NT2/D1 (cell line): ENCODE data around the gene ASPHD2.

ENCODE experiments used
- DNase-seq: peaks from one replicate; pipeline ENCODE4 v3.0.0-alpha.2; 2011; ENCODE audit warnings: low read depth, low spot score
- H3K27me3 ChIP-seq: 2 replicates; pipeline ENCODE4 v1.6.0; 2011; ENCODE audit warnings: mild to moderate bottlenecking; ENCODE audit not compliant: insufficient read length, insufficient read depth
- H3K36me3 ChIP-seq: 2 replicates; pipeline ENCODE4 v1.6.1; 2011; ENCODE audit warnings: mild to moderate bottlenecking, low read length, mixed read lengths; ENCODE audit not compliant: insufficient read depth, insufficient read length
- H3K4me1 ChIP-seq: 2 replicates; pipeline ENCODE4 v1.5.1; 2011; ENCODE audit not compliant: insufficient read depth, insufficient read length
- H3K4me3 ChIP-seq: 2 replicates; pipeline ENCODE4 v1.5.1; 2011; ENCODE audit warnings: low read depth; ENCODE audit not compliant: insufficient read length
- H3K9ac ChIP-seq: 2 replicates; pipeline ENCODE4 v1.6.0; 2011; ENCODE audit warnings: low read depth; ENCODE audit not compliant: insufficient read length
- H3K9me3 ChIP-seq: 2 replicates; pipeline ENCODE4 v1.5.1; 2011; ENCODE audit warnings: mild to moderate bottlenecking, low read length; ENCODE audit not compliant: insufficient read depth
- SUZ12 ChIP-seq: IDR thresholded peaks from 2 replicates; pipeline ENCODE4 v1.6.1; 2011; ENCODE audit not compliant: insufficient read length, insufficient read depth; ENCODE audit errors: extremely low read depth
- YY1 ChIP-seq: IDR thresholded peaks from 2 replicates; pipeline ENCODE4 v1.6.1; 2011; ENCODE audit not compliant: insufficient read length, insufficient read depth
- ZNF274 ChIP-seq: IDR thresholded peaks from 2 replicates; pipeline ENCODE4 v1.6.1; 2011; ENCODE audit warnings: mild to moderate bottlenecking, low read depth, low read length

The ASPHD2 gene

GRCh38 chr22:26485013-26485412 is 56.0 kb downstream of the ASPHD2 start:
- Histone ChIP-seq H3K9me3 (no peaks in the 10 kb centered on the region), H3K9ac (peak overlapping the region; percentile 21), H3K27me3 (no peaks in the 10 kb centered on the region), H3K36me3 (peaks cover 64% of the 10 kb centered on the region), H3K4me1 (no peaks in the 10 kb centered on the region), H3K4me3 (no peak overlapping the region)
- no peak for DNase-seq
- TF ChIP-seq SUZ12 (no peak), ZNF274 (no peak), YY1 (no peak)

GRCh38 chr22:26485806-26486390 is 56.8 kb downstream of the ASPHD2 start:
- H3K9ac ChIP-seq, result no peak overlapping the region
- no peak for DNase-seq
- no peaks in the 10 kb centered on the region for H3K9me3 ChIP-seq
- no peak overlapping the region for H3K4me3 ChIP-seq
- TF ChIP-seq SUZ12 (no peak), ZNF274 (no peak), YY1 (no peak)
- peaks cover 64% of the 10 kb centered on the region for H3K36me3 ChIP-seq
- no peaks in the 10 kb centered on the region for H3K27me3 ChIP-seq
- no peaks in the 10 kb centered on the region for H3K4me1 ChIP-seq

- Histone ChIP-seq H3K9ac (no peak overlapping the region), H3K4me1 (no peaks in the 10 kb centered on the region), H3K36me3 (peaks cover 64% of the 10 kb centered on the region), H3K27me3 (no peaks in the 10 kb centered on the region), H3K9me3 (no peaks in the 10 kb centered on the region), H3K4me3 (no peak overlapping the region)
- DNase-seq, result no peak
- TF ChIP-seq YY1, result no peak
- no peak for TF ChIP-seq SUZ12
- TF ChIP-seq ZNF274, result no peak
These were observed 57.3 kb downstream of the ASPHD2 start for GRCh38 chr22:26486394-26486793.

- no peaks in the 10 kb centered on the region for H3K27me3 ChIP-seq
- no peak for DNase-seq
- no peak overlapping the region for H3K9ac ChIP-seq
- no peaks in the 10 kb centered on the region for H3K4me1 ChIP-seq
- peaks cover 68% of the 10 kb centered on the region for H3K36me3 ChIP-seq
- no peak for TF ChIP-seq SUZ12
- TF ChIP-seq ZNF274, result no peak
- TF ChIP-seq YY1, result no peak
- no peaks in the 10 kb centered on the region for H3K9me3 ChIP-seq
- H3K4me3 ChIP-seq, result no peak overlapping the region
These were observed 58.9 kb downstream of the ASPHD2 start for GRCh38 chr22:26487996-26488395.

GRCh38 chr22:26489447-26490036 is 60.5 kb downstream of the ASPHD2 start:
- Histone ChIP-seq H3K9ac (no peak overlapping the region), H3K4me3 (no peak overlapping the region), H3K4me1 (no peaks in the 10 kb centered on the region), H3K36me3 (peaks cover 83% of the 10 kb centered on the region), H3K9me3 (no peaks in the 10 kb centered on the region), H3K27me3 (no peaks in the 10 kb centered on the region)
- DNase-seq, result no peak
- TF ChIP-seq SUZ12 (no peak), ZNF274 (no peak), YY1 (no peak)

- DNase-seq, result no peak
- Histone ChIP-seq H3K4me1 (no peaks in the 10 kb centered on the region), H3K9ac (no peak overlapping the region), H3K9me3 (no peaks in the 10 kb centered on the region), H3K36me3 (peaks cover 91% of the 10 kb centered on the region), H3K4me3 (no peak overlapping the region), H3K27me3 (no peaks in the 10 kb centered on the region)
- TF ChIP-seq ZNF274 (no peak), YY1 (no peak), SUZ12 (no peak)
These were observed 63.2 kb downstream of the ASPHD2 start for GRCh38 chr22:26492220-26492619.

GRCh38 chr22:26494506-26494905 is 65.4 kb downstream of the ASPHD2 start:
- TF ChIP-seq YY1, result no peak
- TF ChIP-seq ZNF274, result no peak
- TF ChIP-seq SUZ12, result no peak
- DNase-seq, result no peak
- Histone ChIP-seq H3K9me3 (no peaks in the 10 kb centered on the region), H3K36me3 (peaks cover 83% of the 10 kb centered on the region), H3K9ac (no peak overlapping the region), H3K4me1 (no peaks in the 10 kb centered on the region), H3K27me3 (no peaks in the 10 kb centered on the region), H3K4me3 (no peak overlapping the region)
